Epithelial cell of proximal tubule (primary cell): ENCODE data around the gene PRDX6. TPM values are rescaled to one million over a fixed set of nuclear protein-coding genes. Genes with fewer than 3 reads are reported as not detected.
"Not testable (repeated sequence)": the region's sequence is repeated elsewhere in the genome, so short reads cannot be mapped to it uniquely, and the experiment has no call there.

Experiments
- DNase-seq: peaks from one replicate; pipeline ENCODE4 v3.0.0-alpha.2; 2011; ENCODE audit warnings: low read depth
- H3K4me3 ChIP-seq: 2 replicates; pipeline ENCODE4 v1.5.1; 2011; ENCODE audit warnings: low read depth, mild to moderate bottlenecking, low read length
- total RNA-seq: library from RNA; depleted of rRNA; stranded (reverse); fragments of >200 nt; gene quantifications from 2 replicates; pipeline ENCODE4 v1.2.3, GENCODE V29; 2015
- TF ChIP-seq, protein P1 (sequence below): conservative IDR thresholded peaks from 2 replicates; pipeline ENCODE4 v1.5.1; 2012; ENCODE audit warnings: low read depth, mild to moderate bottlenecking, low read length

PRDX6 gene
- total RNA-seq, 1 donor from 2014 or later, result 262 TPM

DNA sequence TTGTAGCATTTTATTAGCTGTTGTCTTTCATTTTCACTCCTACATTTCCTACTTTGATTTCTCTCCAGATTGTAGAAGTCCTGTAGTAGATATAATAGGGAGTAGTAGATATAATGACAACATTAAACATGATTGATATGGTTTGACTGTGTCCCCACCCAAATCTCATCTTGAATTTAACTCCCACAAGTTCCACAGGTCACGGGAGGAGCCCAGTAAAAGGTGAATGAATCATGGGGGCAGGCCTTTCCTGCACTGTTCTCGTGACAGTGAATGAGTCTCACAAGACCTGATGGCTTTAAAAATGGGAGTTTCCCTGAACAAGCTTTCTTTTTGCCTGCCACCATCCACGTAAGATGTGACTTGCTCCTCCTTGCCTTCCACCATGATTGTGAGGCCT lies 7.5 kb upstream of the PRDX6 start:
- no peak for DNase-seq
- H3K4me3 ChIP-seq, result no peak overlapping the region
- TF ChIP-seq, protein P1, sequence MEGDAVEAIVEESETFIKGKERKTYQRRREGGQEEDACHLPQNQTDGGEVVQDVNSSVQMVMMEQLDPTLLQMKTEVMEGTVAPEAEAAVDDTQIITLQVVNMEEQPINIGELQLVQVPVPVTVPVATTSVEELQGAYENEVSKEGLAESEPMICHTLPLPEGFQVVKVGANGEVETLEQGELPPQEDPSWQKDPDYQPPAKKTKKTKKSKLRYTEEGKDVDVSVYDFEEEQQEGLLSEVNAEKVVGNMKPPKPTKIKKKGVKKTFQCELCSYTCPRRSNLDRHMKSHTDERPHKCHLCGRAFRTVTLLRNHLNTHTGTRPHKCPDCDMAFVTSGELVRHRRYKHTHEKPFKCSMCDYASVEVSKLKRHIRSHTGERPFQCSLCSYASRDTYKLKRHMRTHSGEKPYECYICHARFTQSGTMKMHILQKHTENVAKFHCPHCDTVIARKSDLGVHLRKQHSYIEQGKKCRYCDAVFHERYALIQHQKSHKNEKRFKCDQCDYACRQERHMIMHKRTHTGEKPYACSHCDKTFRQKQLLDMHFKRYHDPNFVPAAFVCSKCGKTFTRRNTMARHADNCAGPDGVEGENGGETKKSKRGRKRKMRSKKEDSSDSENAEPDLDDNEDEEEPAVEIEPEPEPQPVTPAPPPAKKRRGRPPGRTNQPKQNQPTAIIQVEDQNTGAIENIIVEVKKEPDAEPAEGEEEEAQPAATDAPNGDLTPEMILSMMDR, result no peak

DNA sequence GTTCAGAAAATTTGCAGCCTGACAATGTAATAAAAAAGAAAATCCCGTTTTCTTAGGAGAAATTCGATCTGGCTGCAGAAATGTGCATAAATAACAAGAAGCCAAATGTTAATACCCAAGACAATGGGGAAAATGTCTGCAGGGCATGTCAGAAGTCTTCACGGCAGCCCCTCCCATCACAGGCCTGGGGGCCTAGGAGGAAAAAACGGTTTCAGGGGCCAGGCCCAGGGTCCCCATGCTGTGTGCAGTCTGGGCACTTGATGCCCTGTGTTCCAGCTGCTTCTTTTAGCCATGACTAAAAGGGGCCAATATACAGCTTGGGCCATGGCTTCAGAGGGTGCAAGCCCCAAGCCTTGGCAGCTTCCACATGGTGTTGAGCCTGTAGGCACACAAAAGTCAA lies 6.5 kb upstream of the PRDX6 start:
- no peak overlapping the region for H3K4me3 ChIP-seq
- DNase-seq, result no peak
- TF ChIP-seq, protein P1, result no peak

DNA sequence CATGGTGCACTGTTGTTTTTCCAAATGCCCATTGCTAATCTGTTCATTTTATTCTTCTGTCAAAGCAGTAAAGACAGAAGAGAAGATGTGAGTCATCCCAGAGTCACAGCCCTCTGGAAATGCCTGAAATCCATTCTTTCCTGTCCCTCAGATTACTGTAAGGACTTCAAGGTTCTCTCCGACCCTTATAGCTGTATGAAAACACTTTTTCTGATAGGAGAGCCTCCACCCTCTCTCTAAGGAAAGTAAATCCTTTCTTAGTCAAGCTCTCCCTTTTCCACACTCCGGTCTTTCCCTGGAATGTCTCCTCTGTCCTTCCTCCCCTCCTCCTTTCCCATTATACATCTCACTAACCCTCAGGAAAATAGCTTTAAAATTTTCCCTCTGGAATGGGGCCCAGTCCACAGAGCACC lies 3.5 kb upstream of the PRDX6 start:
- peak overlapping the region; percentile 23 for H3K4me3 ChIP-seq
- TF ChIP-seq, protein P1, result no peak
- DNase-seq, result no peak

DNA sequence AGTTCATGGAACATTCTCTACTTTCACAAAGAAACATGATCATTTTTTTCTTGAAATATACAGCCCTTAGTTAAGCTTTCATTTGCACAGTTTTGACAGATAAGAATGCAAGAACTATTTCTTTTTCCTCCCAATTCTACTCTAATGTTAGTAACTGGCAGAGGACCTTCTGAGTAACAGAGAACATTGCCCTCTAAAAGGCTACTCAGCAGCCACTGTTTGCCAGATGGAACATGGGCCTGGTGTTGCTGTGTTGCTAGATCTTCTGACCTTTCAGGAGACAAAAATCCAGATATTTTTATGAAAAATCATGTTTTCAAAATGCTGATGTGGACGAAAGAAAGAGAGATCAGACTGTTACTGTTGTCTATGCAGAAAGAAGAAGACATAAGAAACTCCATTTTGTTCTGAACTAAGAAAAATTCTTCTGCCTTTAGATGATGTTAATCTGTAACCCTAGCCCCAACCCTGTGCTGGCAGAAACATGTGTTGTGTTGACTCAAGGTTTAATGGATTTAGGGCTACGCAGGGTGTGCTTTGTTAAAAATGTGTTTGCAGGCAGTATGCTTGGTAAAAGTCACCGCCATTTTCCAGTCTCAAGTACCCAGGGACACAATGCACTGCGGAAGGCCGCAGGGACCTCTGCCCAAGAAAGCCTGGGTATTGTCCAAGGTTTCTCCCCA lies 2.9 kb upstream of the PRDX6 start:
- no peak overlapping the region for H3K4me3 ChIP-seq
- DNase-seq, result no peak
- TF ChIP-seq, protein P1, result no peak

DNA sequence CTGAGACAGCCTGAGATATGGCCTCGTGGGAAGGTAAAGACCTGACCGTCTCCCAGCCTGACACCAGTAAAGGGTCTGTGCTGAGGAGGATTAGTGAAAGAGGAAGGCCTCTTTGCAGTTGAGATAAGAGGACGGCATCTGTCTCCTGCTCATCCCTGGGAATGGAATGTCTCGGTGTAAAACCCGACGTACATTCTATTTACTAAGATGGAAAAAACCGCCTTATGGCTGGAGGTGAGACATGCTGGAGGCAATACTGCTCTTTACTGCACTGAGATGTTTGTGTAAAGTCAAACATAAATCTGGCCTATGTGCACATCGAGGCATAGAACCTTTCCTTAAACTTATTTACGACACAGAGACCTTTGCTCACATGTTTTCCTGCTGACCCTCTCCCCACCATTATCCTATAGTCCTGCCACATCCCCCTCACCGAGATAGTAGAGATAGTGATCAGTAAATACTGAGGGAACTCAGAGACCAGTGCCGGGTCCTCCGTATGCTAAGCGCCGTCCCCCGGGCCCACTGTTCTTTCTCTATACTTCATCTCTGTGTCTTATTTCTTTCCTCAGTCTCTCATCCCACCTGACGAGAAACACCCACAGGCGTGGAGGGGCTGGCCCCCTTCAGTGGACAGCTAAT lies 2.2 kb upstream of the PRDX6 start:
- not testable (repeated sequence) for DNase-seq
- peak overlapping the region; percentile 82 for H3K4me3 ChIP-seq

DNA sequence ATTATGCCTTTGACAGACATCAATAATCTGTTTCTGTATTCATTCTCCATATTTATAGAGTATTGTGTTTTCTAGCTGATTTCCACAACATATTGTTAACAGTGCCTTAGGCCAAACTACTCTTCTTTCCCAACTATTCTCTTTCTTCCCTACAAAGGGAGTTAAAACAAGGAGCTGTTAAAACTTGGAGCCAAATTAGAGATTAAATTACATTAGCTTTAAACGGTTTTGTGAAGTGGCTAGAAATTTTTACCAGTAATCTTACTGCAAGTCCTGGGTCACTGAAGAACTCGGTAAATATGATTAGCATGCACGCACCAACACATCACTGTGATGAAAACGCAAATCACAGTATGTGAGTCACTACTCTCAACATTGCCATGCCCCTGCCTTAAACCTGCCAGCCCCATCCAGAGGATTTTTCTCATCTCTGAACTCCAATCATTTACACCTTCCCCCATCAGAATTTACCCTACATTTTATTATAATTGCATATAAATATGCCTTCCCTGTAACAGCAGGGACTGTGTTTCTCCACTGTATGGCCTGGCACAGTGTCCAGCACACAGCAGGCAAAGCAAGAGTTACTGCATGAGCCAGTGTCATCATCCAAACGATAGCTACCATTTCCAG lies 1.5 kb upstream of the PRDX6 start:
- TF ChIP-seq, protein P1, result no peak
- no peak for DNase-seq
- peak overlapping the region; percentile 82 for H3K4me3 ChIP-seq

DNA sequence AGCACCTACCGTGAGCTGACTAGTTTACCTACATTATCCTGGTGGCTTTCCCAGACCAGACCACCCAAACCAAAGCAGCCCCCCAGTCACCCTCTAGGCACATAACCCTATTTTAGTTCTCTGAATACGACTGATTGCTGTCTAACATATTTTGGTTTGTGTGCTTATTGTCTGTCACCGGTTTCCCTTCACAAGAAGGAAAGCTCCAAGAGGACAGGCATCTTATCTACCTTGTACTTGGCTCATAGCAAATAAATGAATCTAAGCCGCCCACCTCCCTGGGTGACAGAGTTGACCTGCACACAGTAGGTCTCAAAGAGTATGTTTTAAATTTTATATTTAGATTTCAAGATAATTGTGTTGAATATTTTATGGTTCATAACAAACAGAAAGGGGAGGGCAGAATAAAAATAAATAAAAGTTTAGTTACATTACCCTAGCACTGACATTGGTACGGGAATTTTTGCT lies 904 bp upstream of the PRDX6 start:
- TF ChIP-seq, protein P1, result no peak
- no peak for DNase-seq
- peak overlapping the region; percentile 82 for H3K4me3 ChIP-seq
